Vagina (tissue), 2 donors: Measurements from ENCODE around the gene DOCK1.

Experiments used
- CTCF ChIP-seq, 3 experiments: fragments of 450-650 bp in 2 of 3; fragments of 200-600 bp in 1 of 3; sonication (generic) in 1 of 3; IDR thresholded peaks; one replicate each; pipeline ENCODE4 v1.5.1; 2017 to 2019; ENCODE audit warnings: antibody characterized with exemption in 3 of 3, mild to moderate bottlenecking in 2 of 3, moderate library complexity in 2 of 3
- POLR2A ChIP-seq, 2 donors: fragments of 450-650 bp; IDR thresholded peaks; one replicate each; pipeline ENCODE4 v1.6.1; 2017; ENCODE audit warnings: antibody characterized with exemption in 2 of 2, mild to moderate bottlenecking in 2 of 2, moderate library complexity in 2 of 2
- POLR2AphosphoS5 ChIP-seq, 2 donors: sonication (generic); formaldehyde crosslinking; IDR thresholded peaks; one replicate each; pipeline ENCODE4 v1.9.0; 2017; ENCODE audit warnings: antibody characterized with exemption in 2 of 2, mild to moderate bottlenecking in 2 of 2, low read depth in 1 of 2; ENCODE audit not compliant: insufficient read depth in 1 of 2

DNA sequence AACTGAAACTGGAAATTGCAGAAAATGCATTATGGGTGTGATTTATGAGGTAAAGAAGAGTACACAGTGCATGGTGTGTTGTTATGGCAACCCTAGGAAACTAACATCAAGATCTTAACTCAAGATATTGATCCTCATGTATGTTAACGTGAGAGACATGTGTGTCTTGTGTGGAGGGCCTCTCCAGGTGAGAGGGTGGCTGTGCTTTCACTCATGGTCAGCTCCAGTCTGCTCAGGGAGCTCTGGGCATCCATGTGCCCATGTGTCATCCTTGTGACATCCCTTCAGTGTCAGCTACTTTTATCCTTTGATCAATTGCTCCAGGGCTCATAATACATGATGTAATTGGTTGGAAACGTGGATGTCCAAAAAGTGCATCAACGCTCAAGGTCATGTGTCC lies 316.1 kb downstream of the DOCK1 start:
- TF ChIP-seq CTCF (IDR thresholded peaks at IDR 0.05): no peak
- TF ChIP-seq POLR2AphosphoS5 (IDR thresholded peaks at IDR 0.05; ENCODE audit: insufficient read depth in 1 of 2, low read depth in 1 of 2): no peak
- no peak for TF ChIP-seq POLR2A (IDR thresholded peaks at IDR 0.05)
